GM19025 (cell line): Measurements from ENCODE around the gene WFIKKN2.
"Not testable (repeated sequence)": the region's sequence is repeated elsewhere in the genome, so short reads cannot be mapped to it uniquely, and the experiment has no call there.

Experiments
- ATAC-seq: cut with Tn5 transposase; IDR thresholded peaks from one replicate; pipeline ENCODE4 v1.9.1; 2021; ENCODE audit warnings: mild to moderate bottlenecking, low read depth, moderate library complexity; ENCODE audit not compliant: unreplicated experiment

Gene WFIKKN2

GRCh38 chr17:50835301-50836234, at the start of gene WFIKKN2:
Gene WFIKKN2 (plus strand): TSS chr17:50835586. CDS start chr17:50835938, 352 bp downstream.
- ATAC-seq: no peak

- ATAC-seq: no peak
Measured at GRCh38 chr17:50785946-50786570, 49.3 kb upstream of the WFIKKN2 start.

GRCh38 chr17:50787106-50787505, 48.3 kb upstream of the WFIKKN2 start:
- ATAC-seq: no peak

- no peak for ATAC-seq
Measured at GRCh38 chr17:50790618-50791017, 44.8 kb upstream of the WFIKKN2 start.

- ATAC-seq: no peak
Measured at GRCh38 chr17:50792132-50792531, 43.3 kb upstream of the WFIKKN2 start.

- ATAC-seq: no peak
Measured at GRCh38 chr17:50793007-50793406, 42.4 kb upstream of the WFIKKN2 start.

- no peak for ATAC-seq
Measured at GRCh38 chr17:50794361-50794760, 41.0 kb upstream of the WFIKKN2 start.

GRCh38 chr17:50797135-50797810, 38.1 kb upstream of the WFIKKN2 start:
- no peak for ATAC-seq

- ATAC-seq: no peak
Measured at GRCh38 chr17:50798424-50799288, 36.7 kb upstream of the WFIKKN2 start.

GRCh38 chr17:50799582-50799981, 35.8 kb upstream of the WFIKKN2 start:
- no peak for ATAC-seq

GRCh38 chr17:50800196-50800700, 35.1 kb upstream of the WFIKKN2 start:
- ATAC-seq: no peak

- ATAC-seq: no peak
Measured at GRCh38 chr17:50802609-50803571, 32.5 kb upstream of the WFIKKN2 start.

GRCh38 chr17:50803676-50804075, 31.7 kb upstream of the WFIKKN2 start:
- ATAC-seq: no peak

GRCh38 chr17:50804749-50805475, 30.5 kb upstream of the WFIKKN2 start:
- not testable (repeated sequence) for ATAC-seq

- ATAC-seq: no peak
Measured at GRCh38 chr17:50805486-50805885, 29.9 kb upstream of the WFIKKN2 start.

GRCh38 chr17:50806141-50806643, 29.2 kb upstream of the WFIKKN2 start:
- ATAC-seq: no peak

- ATAC-seq: no peak
Measured at GRCh38 chr17:50807009-50807408, 28.4 kb upstream of the WFIKKN2 start.

GRCh38 chr17:50807675-50808074, 27.7 kb upstream of the WFIKKN2 start:
- ATAC-seq: no peak
